H1 (cell line): ENCODE measurements around the gene ROR1. TPM values are rescaled to one million over a fixed set of nuclear protein-coding genes. Genes with fewer than 3 reads are reported as not detected.

Experiments
- CTCF ChIA-PET: fragments of 300-600 bp; sonication (Branson Sonifier 250); formaldehyde crosslinking; loops from one replicate; lab custom pipeline; 2021; ENCODE audit not compliant: partially characterized antibody; lab: Charles Lee
- POLR2A ChIA-PET: fragments of 300-600 bp; sonication (Branson Sonifier 250); formaldehyde crosslinking; loops from one replicate; lab custom pipeline; 2021; ENCODE audit warnings: inconsistent platforms; ENCODE audit not compliant: partially characterized antibody; lab: Charles Lee
- DNase-seq, 2 experiments: peaks; one replicate each; pipeline versions ENCODE4 v3.0.0 to v3.0.0-alpha.2; 2010 to 2022; ENCODE audit warnings: low spot score in 2 of 2, low read depth in 1 of 2, mixed read lengths in 1 of 2
- FAIRE-seq: peaks from 2 replicates; lab custom pipeline; 2011; peaks lifted over from hg19 to GRCh38; lab: Jason Lieb, UNC
- H2AFZ ChIP-seq: 2 replicates; pipeline ENCODE4 v1.8.1; 2012; ENCODE audit warnings: low read length, inconsistent platforms
- H2AK5ac ChIP-seq: 2 replicates; pipeline ENCODE4 v1.6.1; 2013; ENCODE audit warnings: low read depth, low read length
- H2BK120ac ChIP-seq: replicated peaks from 2 replicates; pipeline ENCODE3; 2013; ENCODE audit warnings: low read depth, low read length, inconsistent platforms
- H2BK12ac ChIP-seq: 2 replicates; pipeline ENCODE4 v1.6.1; 2013; ENCODE audit warnings: low read depth, low read length
- H2BK15ac ChIP-seq: 2 replicates; pipeline ENCODE4 v1.6.1; 2013; ENCODE audit warnings: low read length
- H2BK20ac ChIP-seq: 2 replicates; pipeline ENCODE4 v1.6.1; 2013; ENCODE audit warnings: low read length
- H2BK5ac ChIP-seq: 2 replicates; pipeline ENCODE4 v1.6.1; 2013; ENCODE audit warnings: low read depth, low read length
- H3K14ac ChIP-seq: 2 replicates; pipeline ENCODE4 v1.6.1; 2013; ENCODE audit warnings: inconsistent platforms; ENCODE audit not compliant: insufficient read length
- H3K18ac ChIP-seq: 2 replicates; pipeline ENCODE4 v1.6.1; 2013; ENCODE audit warnings: low read length; ENCODE audit errors: extremely low read depth
- H3K23ac ChIP-seq: 2 replicates; pipeline ENCODE4 v1.6.1; 2013; ENCODE audit warnings: inconsistent platforms; ENCODE audit not compliant: insufficient read length
- H3K23me2 ChIP-seq: 2 replicates; pipeline ENCODE4 v1.6.1; 2013; ENCODE audit warnings: low read depth, low read length
- H3K27ac ChIP-seq: 2 replicates; pipeline ENCODE4 v1.6.1; 2011; ENCODE audit warnings: low read depth, low read length, inconsistent platforms
- H3K27me3 ChIP-seq, 4 experiments: replicated peaks in 1 of 4; 1 replicate in 1 of 4; 2 replicates in 3 of 4; pipeline versions ENCODE4 v1.6.1 to v1.8.1; 2011 to 2013; ENCODE audit warnings: low read length in 3 of 4, mild to moderate bottlenecking in 3 of 4, inconsistent platforms in 2 of 4, mixed read lengths in 2 of 4, moderate library complexity in 1 of 4; ENCODE audit not compliant: control insufficient read depth in 3 of 4, insufficient read depth in 3 of 4; ENCODE audit errors: extremely low read depth in 1 of 4
- H3K36me3 ChIP-seq, 4 experiments: 2 replicates each; pipeline versions ENCODE4 v1.6.1 to v1.8.1; 2011 to 2013; ENCODE audit warnings: mild to moderate bottlenecking in 4 of 4, low read length in 3 of 4, moderate library complexity in 2 of 4, control low read depth in 1 of 4, inconsistent platforms in 1 of 4; ENCODE audit not compliant: insufficient read depth in 4 of 4, control insufficient read depth in 2 of 4
- H3K4ac ChIP-seq: replicated peaks from 2 replicates; pipeline ENCODE3; 2013; ENCODE audit warnings: low read length, low read depth, mixed read lengths, inconsistent platforms; ENCODE audit not compliant: insufficient read length
- H3K4me1 ChIP-seq, 4 experiments: replicated peaks in 1 of 4; 1 replicate in 1 of 4; 2 replicates in 3 of 4; pipeline versions ENCODE4 v1.6.1 to v1.8.1; 2011 to 2013; ENCODE audit warnings: low read length in 3 of 4, inconsistent platforms in 2 of 4, mixed read lengths in 1 of 4; ENCODE audit not compliant: insufficient read depth in 4 of 4, control insufficient read depth in 3 of 4
- H3K4me2 ChIP-seq, 2 experiments: 2 replicates each; pipeline versions ENCODE4 v1.6.1 to v1.8.1; 2011 to 2013; ENCODE audit warnings: low read depth in 2 of 2, low read length in 2 of 2, control low read depth in 1 of 2, inconsistent platforms in 1 of 2, mild to moderate bottlenecking in 1 of 2; ENCODE audit not compliant: insufficient read depth in 1 of 2
- H3K4me3 ChIP-seq, 4 experiments: fragments of 200-600, 300-600 bp in 1 of 4; sonication (generic), shearing (Covaris generic), sonication (Bioruptor Twin) in 1 of 4; 2 replicates each; pipeline versions ENCODE4 v1.5.1 to v1.8.1; 2011 to 2016; ENCODE audit warnings: low read length in 4 of 4, low read depth in 3 of 4, control low read depth in 2 of 4, inconsistent platforms in 2 of 4, mild to moderate bottlenecking in 2 of 4, mixed read lengths in 1 of 4, moderate library complexity in 1 of 4; ENCODE audit not compliant: insufficient read depth in 2 of 4; ENCODE audit errors: extremely low read depth in 1 of 4
- H3K56ac ChIP-seq: replicated peaks from 2 replicates; pipeline ENCODE3; 2013; ENCODE audit warnings: low read depth, mild to moderate bottlenecking, mixed read lengths, low read length, inconsistent platforms; ENCODE audit not compliant: insufficient read length
- H3K79me1 ChIP-seq: 2 replicates; pipeline ENCODE4 v1.6.1; 2013; ENCODE audit warnings: low read depth, low read length, control low read depth
- H3K79me2 ChIP-seq, 2 experiments: 2 replicates each; pipeline versions ENCODE4 v1.6.1 to v1.8.1; 2012 to 2013; ENCODE audit warnings: low read length in 2 of 2, mild to moderate bottlenecking in 2 of 2, inconsistent platforms in 1 of 2; ENCODE audit not compliant: insufficient read depth in 2 of 2, control insufficient read depth in 1 of 2
- H3K9ac ChIP-seq, 4 experiments: replicated peaks in 1 of 4; 1 replicate in 1 of 4; 2 replicates in 3 of 4; pipeline versions ENCODE4 v1.6.1 to v1.8.1; 2011 to 2013; ENCODE audit warnings: low read depth in 3 of 4, low read length in 3 of 4, control low read depth in 2 of 4, mild to moderate bottlenecking in 2 of 4, moderate library complexity in 2 of 4, inconsistent platforms in 1 of 4; ENCODE audit errors: extremely low read depth in 1 of 4
- H3K9me3 ChIP-seq, 2 experiments: 2 replicates each; pipeline versions ENCODE4 v1.6.1 to v1.8.1; 2012 to 2013; ENCODE audit warnings: mild to moderate bottlenecking in 2 of 2, moderate library complexity in 2 of 2, control low read depth in 1 of 2, inconsistent platforms in 1 of 2, low read depth in 1 of 2, low read length in 1 of 2, mixed read lengths in 1 of 2; ENCODE audit not compliant: insufficient read depth in 2 of 2
- H4K20me1 ChIP-seq, 2 experiments: replicated peaks in 1 of 2; 2 replicates each; pipeline versions ENCODE3 to v1.8.1; 2011 to 2013; ENCODE audit warnings: inconsistent platforms in 2 of 2, low read length in 2 of 2, mild to moderate bottlenecking in 1 of 2; ENCODE audit not compliant: insufficient read depth in 2 of 2, control insufficient read depth in 1 of 2
- H4K5ac ChIP-seq: 2 replicates; pipeline ENCODE4 v1.6.1; 2013; ENCODE audit warnings: low read length, low read depth, mixed read lengths, inconsistent platforms; ENCODE audit not compliant: insufficient read length
- H4K8ac ChIP-seq: 2 replicates; pipeline ENCODE4 v1.8.0; 2013; ENCODE audit warnings: mild to moderate bottlenecking, moderate library complexity, low read length, inconsistent platforms; ENCODE audit not compliant: insufficient read depth; ENCODE audit errors: extremely low read depth
- H4K91ac ChIP-seq: replicated peaks from 2 replicates; pipeline ENCODE3; 2013; ENCODE audit warnings: low read length, mixed read lengths, inconsistent platforms; ENCODE audit not compliant: insufficient read length
- SUZ12 ChIP-seq: fragments of 200-600 bp; sonication (generic); IDR thresholded peaks from 2 replicates; pipeline ENCODE4 v1.6.1; 2012; ENCODE audit warnings: mild to moderate bottlenecking, inconsistent platforms, low read length, moderate library complexity, mixed read lengths
- WGBS, 2 experiments: shearing (Covaris generic) in 1 of 2; methylation state at CpG; one replicate each; pipeline versions ENCODE4 v1.1.6 to v1.1.7; 2013 to 2015; ENCODE audit warnings: low lambda C conversion rate in 2 of 2, mixed read lengths in 2 of 2, inconsistent platforms in 1 of 2, low coverage in 1 of 2, missing lambda C conversion rate in 1 of 2; ENCODE audit not compliant: insufficient replicate concordance in 2 of 2, insufficient coverage in 1 of 2, insufficient read length in 1 of 2; ENCODE audit errors: extremely low coverage in 1 of 2, missing lambda C conversion rate in 1 of 2; 5-methylcytosine and 5-hydroxymethylcytosine counted together
- polyA plus RNA-seq, 7 experiments: library from polyadenylated mRNA; depleted of rRNA in 3 of 7; stranded (reverse) in 5 of 7; unstranded in 2 of 7; fragments of >200 nt in 5 of 7; fragments of 200-250 nt in 2 of 7; gene quantifications; 1 replicate in 5 of 7; 2 replicates in 1 of 7; 4 replicates in 1 of 7; pipeline versions ENCODE4 v1.2.1 to v1.2.3, GENCODE V29; 2011 to 2013; ENCODE audit warnings: missing spikeins in 2 of 7, mixed read lengths in 2 of 7
- total RNA-seq: library from RNA; stranded (reverse); fragmentation: NEBNext Ultra II Directional; extraction: Animal tissue kit (Norgen Biotek cat#: 25700); gene quantifications from 2 replicates; pipeline ENCODE4 v1.2.1, GENCODE V29; 2021

The ROR1 gene
- total and polyA plus RNA-seq, 2 of the 8 experiments (the other 6 are each of a cell fraction or from before 2014, with no cell fraction given) = 33.6 to 73.6 TPM

GRCh38 chr1:64195081-64195395 is 421.2 kb downstream of the ROR1 start:
- POLR2A ChIA-PET = interaction anchor here (2.0 kb wide), 1 partner anchor 13 kb away, joined by 4 read pairs; no protein-coding TSS in a partner anchor
- Histone ChIP-seq H3K27ac (no peak overlapping the region), H2AK5ac (no peak overlapping the region), H2BK12ac (no peak overlapping the region), H3K14ac (no peak overlapping the region), H2BK15ac (no peak overlapping the region), H3K79me2 (no peaks in the 10 kb centered on the region), H2BK120ac (no peak overlapping the region), H3K4ac (no peak overlapping the region), H3K9me3 (no peaks in the 10 kb centered on the region; a peak in 1 of 4 replicates), H3K4me2 (no peak overlapping the region), H3K9ac (no peak overlapping the region), H4K8ac (no peak overlapping the region), H3K79me1 (no peaks in the 10 kb centered on the region), H4K91ac (no peak overlapping the region), H3K36me3 (no peaks in the 10 kb centered on the region), H3K23me2 (no peaks in the 10 kb centered on the region), H3K56ac (no peak overlapping the region), H3K27me3 (no peaks in the 10 kb centered on the region), H2BK5ac (no peak overlapping the region), H3K18ac (no peak overlapping the region), H4K5ac (no peak overlapping the region), H3K4me3 (no peak overlapping the region), H4K20me1 (no peaks in the 10 kb centered on the region), H3K23ac (no peak overlapping the region), H2AFZ (peak overlapping the region; percentile 58; the same call in 1 of the 2 replicates), H2BK20ac (no peak overlapping the region), H3K4me1 (peaks cover 0 to 5% (median 0%) of the 10 kb centered on the region in 4 experiments; a peak in 2 of 7 replicates)
- no peak for TF ChIP-seq SUZ12
- CTCF ChIA-PET = interaction anchor here (1.3 to 4.5 kb wide), 3 partner anchors 11 to 520 kb away, joined by 3 to 23 read pairs (median 7); no protein-coding TSS in a partner anchor
- 82% methylated on average over 1 of the region's 1 CpG; no CpG with 5 or more reads in 1 of the 2 experiments for WGBS, 2 experiments
- peak; percentile 42 for FAIRE-seq
- DNase-seq = no peak
